IMR-90 (cell line): ENCODE data around the gene SNAPC2. TPM values are rescaled to one million over a fixed set of nuclear protein-coding genes. Genes with fewer than 3 reads are reported as not detected.

Source experiments
- ATAC-seq: fragments of 200-7000 bp; cut with Tn5 transposase; 2 replicates; pipeline ENCODE4 v1.9.1; 2020; ENCODE audit warnings: low read depth, mild to moderate bottlenecking, moderate library complexity
- BruUV-seq: library from RNA; stranded (reverse); fragments of 400-500 nt; replicated peaks from 2 replicates; lab custom pipeline; 2021; lab: Mats Ljungman, UMichigan
- CTCF ChIA-PET: fragments of 300-600 bp; formaldehyde crosslinking; extraction: SDS; loops from one replicate; lab custom pipeline; 2021; ENCODE audit warnings: antibody characterized with exemption; lab: Yijun Ruan, JAX
- POLR2A ChIA-PET: fragments of 300-600 bp; sonication (Branson Sonifier 250); formaldehyde crosslinking; loops from one replicate; lab custom pipeline; 2022; ENCODE audit warnings: antibody characterized with exemption; ENCODE audit not compliant: unreplicated experiment; lab: Charles Lee
- DNase-seq: peaks from one replicate; pipeline ENCODE4 v3.0.0; 2013
- H2AFZ ChIP-seq: replicated peaks from 2 replicates; pipeline ENCODE3; 2013; ENCODE audit warnings: low read length, mild to moderate bottlenecking; ENCODE audit not compliant: poor library complexity
- H2AK5ac ChIP-seq: 2 replicates; pipeline ENCODE4 v1.6.1; 2013; ENCODE audit warnings: low read depth, low read length, inconsistent platforms
- H2AK9ac ChIP-seq: replicated peaks from 2 replicates; pipeline ENCODE3; 2013; ENCODE audit warnings: mild to moderate bottlenecking, low read depth, low read length, moderate library complexity; ENCODE audit not compliant: poor library complexity
- H2BK120ac ChIP-seq: 2 replicates; pipeline ENCODE4 v1.6.1; 2013; ENCODE audit warnings: low read depth, low read length, inconsistent platforms
- H2BK15ac ChIP-seq: 3 replicates; pipeline ENCODE4 v1.6.1; 2013; ENCODE audit warnings: low read depth, low read length, inconsistent platforms
- H2BK20ac ChIP-seq: 2 replicates; pipeline ENCODE4 v1.6.1; 2013; ENCODE audit warnings: low read depth, mild to moderate bottlenecking, inconsistent platforms, low read length, moderate library complexity
- H2BK5ac ChIP-seq: 2 replicates; pipeline ENCODE4 v1.6.1; 2013; ENCODE audit warnings: mild to moderate bottlenecking, low read depth, low read length, inconsistent platforms; ENCODE audit not compliant: poor library complexity, severe bottlenecking
- H3K14ac ChIP-seq: replicated peaks from 2 replicates; pipeline ENCODE4 v1.6.1; 2013; ENCODE audit warnings: low read depth, low read length, inconsistent platforms
- H3K18ac ChIP-seq: 2 replicates; pipeline ENCODE4 v1.6.1; 2013; ENCODE audit warnings: low read depth, low read length, control low read depth
- H3K23ac ChIP-seq: 2 replicates; pipeline ENCODE4 v1.6.1; 2013; ENCODE audit warnings: low read depth, low read length, inconsistent platforms
- H3K27ac ChIP-seq: 2 replicates; pipeline ENCODE4 v1.5.1; 2013; ENCODE audit warnings: mild to moderate bottlenecking, control low read depth, low read length; ENCODE audit not compliant: insufficient read depth
- H3K27me3 ChIP-seq: 2 replicates; pipeline ENCODE4 v1.6.1; 2013; ENCODE audit warnings: low read length; ENCODE audit not compliant: control insufficient read depth, insufficient read depth
- H3K36me3 ChIP-seq: 2 replicates; pipeline ENCODE4 v1.6.1; 2013; ENCODE audit warnings: low read length, mixed read lengths; ENCODE audit not compliant: control insufficient read depth, insufficient read depth
- H3K4ac ChIP-seq: 2 replicates; pipeline ENCODE4 v1.6.1; 2013; ENCODE audit warnings: low read depth, low read length, inconsistent platforms
- H3K4me1 ChIP-seq: 2 replicates; pipeline ENCODE4 v1.6.1; 2013; ENCODE audit warnings: low read length, mixed read lengths; ENCODE audit not compliant: control insufficient read depth, insufficient read depth
- H3K4me2 ChIP-seq: 2 replicates; pipeline ENCODE4 v1.6.1; 2013; ENCODE audit warnings: low read depth, mild to moderate bottlenecking, control low read depth, low read length, moderate library complexity
- H3K4me3 ChIP-seq: 2 replicates; pipeline ENCODE4 v1.5.1; 2013; ENCODE audit warnings: low read depth, mild to moderate bottlenecking, control low read depth, low read length, moderate library complexity; ENCODE audit not compliant: insufficient read depth
- H3K56ac ChIP-seq: 2 replicates; pipeline ENCODE4 v1.6.1; 2013; ENCODE audit warnings: low read length, inconsistent platforms; ENCODE audit not compliant: insufficient read depth; ENCODE audit errors: extremely low read depth
- H3K79me1 ChIP-seq, 2 experiments: 2 replicates each; pipeline ENCODE4 v1.6.1; 2013; ENCODE audit warnings: low read length in 2 of 2, inconsistent platforms in 1 of 2, low read depth in 1 of 2
- H3K9ac ChIP-seq: 2 replicates; pipeline ENCODE4 v1.6.1; 2013; ENCODE audit warnings: low read depth, low read length, control low read depth
- H3K9me1 ChIP-seq: 2 replicates; pipeline ENCODE4 v1.6.1; 2013; ENCODE audit warnings: low read length, inconsistent platforms; ENCODE audit not compliant: insufficient read depth
- H3K9me3 ChIP-seq: 2 replicates; pipeline ENCODE4 v1.6.1; 2013; ENCODE audit warnings: low read length; ENCODE audit not compliant: control insufficient read depth, insufficient read depth
- H4K20me1 ChIP-seq: 2 replicates; pipeline ENCODE4 v1.6.1; 2013; ENCODE audit warnings: low read length, inconsistent platforms; ENCODE audit not compliant: insufficient read depth
- H4K5ac ChIP-seq: 2 replicates; pipeline ENCODE4 v1.6.1; 2013; ENCODE audit warnings: mild to moderate bottlenecking, low read depth, low read length, control low read depth
- H4K8ac ChIP-seq, 2 experiments: 2 replicates each; pipeline ENCODE4 v1.6.1; 2013; ENCODE audit warnings: low read depth in 2 of 2, low read length in 2 of 2, control low read depth in 1 of 2, inconsistent platforms in 1 of 2
- H4K91ac ChIP-seq: 2 replicates; pipeline ENCODE4 v1.6.1; 2013; ENCODE audit warnings: low read depth, low read length, inconsistent platforms; ENCODE audit not compliant: insufficient read depth
- CEBPB ChIP-seq: IDR thresholded peaks from 2 replicates; pipeline ENCODE4 v1.6.1; 2012; ENCODE audit warnings: low read depth, low read length, improper control_type of control experiment
- CHD1 ChIP-seq: IDR thresholded peaks from 2 replicates; pipeline ENCODE4 v1.6.1; 2012; ENCODE audit warnings: low read depth, low read length, improper control_type of control experiment
- CTCF ChIP-seq: conservative IDR thresholded peaks from 2 replicates; pipeline ENCODE4 v1.5.1; 2012; ENCODE audit warnings: mild to moderate bottlenecking, low read depth, low read length, improper control_type of control experiment
- ELK1 ChIP-seq: fragments of 150-350 bp; IDR thresholded peaks from 2 replicates; pipeline ENCODE4 v1.6.1; 2016; ENCODE audit warnings: low read depth, mild to moderate bottlenecking, low read length, moderate library complexity, borderline replicate concordance
- FOS ChIP-seq: fragments of 150-350 bp; IDR thresholded peaks from 2 replicates; pipeline ENCODE4 v1.6.1; 2016; ENCODE audit warnings: low read depth, low read length
- MAFK ChIP-seq: IDR thresholded peaks from 2 replicates; pipeline ENCODE4 v1.6.1; 2012; ENCODE audit warnings: low read depth, low read length, improper control_type of control experiment
- MXI1 ChIP-seq: IDR thresholded peaks from 2 replicates; pipeline ENCODE4 v1.6.1; 2012; ENCODE audit warnings: low read depth, mild to moderate bottlenecking, low read length, moderate library complexity, borderline replicate concordance
- POLR2A ChIP-seq: IDR thresholded peaks from 2 replicates; pipeline ENCODE4 v1.6.1; 2012; ENCODE audit warnings: mild to moderate bottlenecking, low read depth, low read length
- RAD21 ChIP-seq: IDR thresholded peaks from 2 replicates; pipeline ENCODE4 v1.6.1; 2012; ENCODE audit warnings: low read length, improper control_type of control experiment
- RCOR1 ChIP-seq: IDR thresholded peaks from 2 replicates; pipeline ENCODE4 v1.6.1; 2012; ENCODE audit warnings: mild to moderate bottlenecking, low read length, improper control_type of control experiment; ENCODE audit not compliant: insufficient replicate concordance
- RFX5 ChIP-seq: IDR thresholded peaks from 2 replicates; pipeline ENCODE4 v1.8.0; 2012; ENCODE audit warnings: low read depth, mild to moderate bottlenecking, low read length, moderate library complexity
- SMC3 ChIP-seq: fragments of 150-350 bp; IDR thresholded peaks from 2 replicates; pipeline ENCODE4 v1.6.1; 2016; ENCODE audit warnings: low read depth, mild to moderate bottlenecking, antibody characterized with exemption, low read length, moderate library complexity
- WGBS, 2 experiments: methylation state at CpG; one replicate each; pipeline versions ENCODE4 v1.1.5 to v1.1.7; 2013; ENCODE audit warnings: missing lambda C conversion rate in 2 of 2; ENCODE audit not compliant: insufficient read length in 1 of 2; ENCODE audit errors: extremely low coverage in 2 of 2; 5-methylcytosine and 5-hydroxymethylcytosine counted together
- dilution Hi-C: fragments of 300-500 bp; cut with HindIII; formaldehyde crosslinking; loops from one replicate; pipeline ENCODE4 v1.14.3; 2018; ENCODE audit warnings: low sequenced_read_pairs; ENCODE audit not compliant: unreplicated experiment
- in situ Hi-C: fragments of 300-500 bp; cut with MboI; formaldehyde crosslinking; loops from 3 replicates; pipeline ENCODE4 v1.14.3; 2019; ENCODE audit warnings: low sequenced_read_pairs, inconsistent platforms, mixed read lengths
- intact Hi-C: fragments of 100-400 bp; cut with micrococcal nuclease; formaldehyde crosslinking; loops from 2 replicates; pipeline ENCODE4 v1.10.0; 2022
- polyA plus RNA-seq, 3 experiments: library from polyadenylated mRNA; depleted of rRNA; stranded (reverse); fragments of >200 nt; gene quantifications; 2 replicates each; pipeline ENCODE4 v1.2.3, GENCODE V29; 2012; ENCODE audit warnings: low replicate concordance in 1 of 3
- total RNA-seq: library from RNA; depleted of rRNA; stranded (reverse); fragments of >200 nt; gene quantifications from 2 replicates; pipeline ENCODE4 v1.2.3, GENCODE V29; 2012

The SNAPC2 gene
- total and polyA plus RNA-seq, 2 of the 4 experiments (the other 2 are of a cell fraction) = 12.5 to 29.2 TPM

GRCh38 chr19:7874076-7874896, 45.9 kb upstream of the SNAPC2 start, which contains the start of gene PRR36 (continued):
- TF ChIP-seq RFX5 (no peak), MAFK (no peak), FOS (no peak), CHD1 (no peak)

DNA sequence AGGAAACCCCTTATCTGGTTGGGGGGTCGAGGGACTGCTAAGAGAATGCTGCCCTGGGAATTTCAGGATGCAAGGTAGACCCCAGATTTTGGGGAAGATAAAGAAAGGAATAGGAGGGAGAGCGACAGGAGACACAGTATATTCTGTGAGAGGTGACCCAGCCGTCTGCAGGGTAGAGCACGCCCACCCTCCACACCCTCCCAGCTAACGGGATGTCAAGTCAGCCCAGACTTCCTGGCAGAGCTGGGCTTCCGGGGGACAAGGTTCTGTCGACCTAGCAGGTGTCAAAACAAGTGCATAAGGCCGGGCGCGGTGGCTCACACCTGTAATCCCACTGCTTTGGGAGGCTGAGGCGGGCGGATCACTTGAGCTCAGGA, 45.3 kb upstream of the SNAPC2 start:
- peaks cover 32% of the 10 kb centered on the region for H3K27me3 ChIP-seq
- H3K27ac ChIP-seq = no peak overlapping the region
- H4K8ac ChIP-seq = no peak overlapping the region
- H2BK15ac ChIP-seq = no peak overlapping the region
- WGBS, 2 experiments = 66% methylated on average over 5 of the region's 12 CpGs; no CpG with 5 or more reads in 1 of the 2 experiments
- H3K4me2 ChIP-seq = no peak overlapping the region
- in situ Hi-C loops = no loop called here
- H4K20me1 ChIP-seq = peaks cover 8% of the 10 kb centered on the region
- H3K9me1 ChIP-seq = no peaks in the 10 kb centered on the region
- H2AK9ac ChIP-seq = no peak overlapping the region
- H3K79me1 ChIP-seq = no peaks in the 10 kb centered on the region
- CTCF ChIA-PET = no interaction called here
- H4K91ac ChIP-seq = no peak overlapping the region
- DNase-seq (no peak), ATAC-seq (no peak)
- H3K9me3 ChIP-seq = no peaks in the 10 kb centered on the region
- no peak overlapping the region for H2BK20ac ChIP-seq
- POLR2A ChIA-PET = no interaction called here
- H3K14ac ChIP-seq = no peak overlapping the region
- H3K36me3 ChIP-seq = no peaks in the 10 kb centered on the region
- intact Hi-C loops = no loop called here
- no peak overlapping the region for H3K18ac ChIP-seq
- peak overlapping the region; percentile 81 for H2AFZ ChIP-seq
- H2BK120ac ChIP-seq = no peak overlapping the region
- H2BK5ac ChIP-seq = no peak overlapping the region
- no peak overlapping the region for H3K4me3 ChIP-seq
- dilution Hi-C loops = no loop called here
- H3K4ac ChIP-seq = no peak overlapping the region
- no TSS peak for BruUV-seq
- no peak overlapping the region for H4K5ac ChIP-seq
- H2AK5ac ChIP-seq = no peak overlapping the region; the same call in 1 of the 2 replicates
- peaks cover 7% of the 10 kb centered on the region; the same call in 1 of the 2 replicates for H3K4me1 ChIP-seq
- no peak overlapping the region for H3K9ac ChIP-seq
- no peak overlapping the region for H3K56ac ChIP-seq
- no peak overlapping the region for H3K23ac ChIP-seq
- TF ChIP-seq POLR2A (no peak), MXI1 (no peak), RAD21 (no peak), CHD1 (no peak), MAFK (no peak), SMC3 (no peak), CTCF (no peak), CEBPB (no peak), FOS (no peak), ELK1 (no peak), RCOR1 (no peak), RFX5 (no peak)
